NCI-H128 (cell line): ENCODE measurements around the gene BAIAP2.
"Not testable (repeated sequence)": the region's sequence is repeated elsewhere in the genome, so short reads cannot be mapped to it uniquely, and the experiment has no call there.

Experiments
- DNase-seq: peaks from one replicate; lab custom pipeline; 2025; ENCODE audit not compliant: unreplicated experiment; lab: John Stamatoyannopoulos, UW

The BAIAP2 gene

DNA sequence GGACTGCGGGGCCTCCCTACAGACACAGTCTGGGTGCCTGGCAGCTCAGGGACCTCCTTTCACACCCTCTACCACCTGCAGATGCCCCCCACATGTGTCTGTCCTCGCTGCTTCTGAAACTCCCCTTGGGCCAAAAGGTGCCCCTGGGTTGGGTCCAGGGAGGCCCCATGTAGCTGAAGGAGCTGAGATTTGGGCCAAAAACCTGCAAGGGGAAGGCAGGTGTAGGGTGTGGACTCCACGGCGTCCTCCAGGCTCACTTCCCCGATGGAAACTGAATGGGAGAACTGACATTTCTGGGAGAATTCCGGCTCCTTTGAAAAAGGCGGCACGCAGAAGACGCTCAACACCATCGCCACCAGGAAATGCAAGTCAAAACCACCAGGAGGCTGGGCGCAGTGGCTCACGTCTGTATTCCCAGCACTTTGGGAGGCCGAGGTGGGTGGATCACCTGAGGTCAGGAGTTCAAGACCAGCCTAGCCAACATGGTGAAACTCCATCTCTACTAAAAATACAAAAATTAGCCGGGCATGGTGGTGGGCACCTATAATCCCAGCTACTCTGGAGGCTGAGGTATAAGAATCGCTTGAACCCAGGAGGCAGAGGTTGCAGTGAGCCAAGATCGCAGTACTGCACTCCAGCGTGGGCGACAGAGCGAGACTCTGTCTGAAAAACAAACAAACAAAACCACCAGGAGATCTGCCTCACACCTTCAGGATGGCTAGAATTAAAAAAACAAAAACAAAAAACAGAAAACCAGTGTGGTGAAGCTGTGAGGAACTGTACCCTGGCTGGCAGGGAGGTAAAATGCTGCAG lies 13.2 kb upstream of the BAIAP2 start:
- no peak for DNase-seq

- no peak for DNase-seq
Measured at GRCh38 chr17:81022344-81022676, 12.6 kb upstream of the BAIAP2 start.

DNA sequence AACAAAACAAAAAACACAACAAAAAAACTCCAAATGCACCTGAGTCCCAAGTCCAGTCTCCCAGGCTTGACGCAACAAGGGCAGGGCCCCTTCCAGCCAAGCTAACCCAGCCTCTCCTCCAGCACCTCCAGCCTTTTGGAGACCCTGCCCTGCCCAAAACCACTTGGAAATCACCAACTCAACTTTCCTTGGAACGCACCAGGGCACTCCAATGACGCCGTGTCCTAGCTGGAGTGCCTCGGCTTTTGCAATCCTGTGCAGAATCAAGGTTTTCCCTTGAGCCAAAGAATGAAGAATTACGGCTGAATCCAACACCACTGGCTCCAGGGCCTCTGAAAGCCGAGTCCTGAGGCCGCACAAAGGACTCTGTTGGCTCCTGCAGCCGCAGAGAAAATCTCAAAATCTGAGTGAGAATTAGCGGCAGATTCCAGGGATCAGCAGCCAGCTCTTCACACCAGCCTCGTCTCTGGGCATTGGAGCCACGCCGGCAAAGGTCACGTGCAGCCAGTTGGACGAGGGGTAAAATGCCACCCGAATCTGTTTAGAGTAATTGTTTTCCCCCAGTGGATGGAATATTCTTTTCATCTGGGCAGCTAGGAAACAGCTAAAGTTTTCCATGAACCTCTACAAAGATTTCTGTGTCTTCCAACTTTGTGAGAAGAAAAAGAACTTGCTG lies 9.7 kb upstream of the BAIAP2 start:
- no peak for DNase-seq

DNA sequence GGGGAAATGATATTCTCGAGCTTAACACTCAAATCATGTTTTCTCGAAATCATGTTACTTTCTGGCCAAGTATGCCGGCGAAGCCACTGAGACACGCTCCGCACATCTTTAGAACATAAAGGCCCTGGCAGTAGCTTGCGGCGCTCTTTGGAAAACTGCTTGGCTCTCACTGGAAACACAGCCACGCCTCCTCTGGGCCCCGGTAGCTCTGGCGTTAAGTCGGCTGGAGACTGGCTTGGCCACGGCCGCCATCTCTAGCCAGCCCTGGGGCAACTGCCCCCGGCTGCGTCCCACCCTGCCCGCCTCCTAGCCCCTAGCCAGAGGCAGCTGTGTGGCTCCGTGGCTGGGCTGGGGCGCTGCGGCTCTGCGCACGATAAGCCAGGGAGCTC lies 9.2 kb upstream of the BAIAP2 start:
- no peak for DNase-seq

GRCh38 chr17:81026266-81027036 lies 8.5 kb upstream of the BAIAP2 start:
- no peak for DNase-seq

DNA sequence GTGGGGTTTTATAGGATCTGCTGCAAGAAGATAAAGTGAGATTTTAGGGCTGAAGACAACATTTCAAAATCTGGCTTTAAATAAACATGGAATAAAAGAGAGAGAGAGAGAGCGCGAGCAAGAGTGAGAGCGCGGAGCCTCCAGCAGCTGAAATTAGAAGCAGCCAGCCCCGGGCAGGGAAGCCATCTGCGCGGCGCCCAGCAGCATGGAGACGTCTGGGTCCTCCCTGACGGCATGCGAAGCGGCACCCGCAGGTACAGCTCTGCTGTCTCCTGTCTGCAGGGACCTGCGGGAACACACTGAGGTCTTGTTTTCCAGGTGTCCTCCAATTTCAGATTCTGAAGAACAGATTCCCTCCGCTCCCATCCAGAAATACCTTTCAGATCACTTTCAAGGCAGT lies 7.9 kb upstream of the BAIAP2 start:
- DNase-seq = no peak

DNA sequence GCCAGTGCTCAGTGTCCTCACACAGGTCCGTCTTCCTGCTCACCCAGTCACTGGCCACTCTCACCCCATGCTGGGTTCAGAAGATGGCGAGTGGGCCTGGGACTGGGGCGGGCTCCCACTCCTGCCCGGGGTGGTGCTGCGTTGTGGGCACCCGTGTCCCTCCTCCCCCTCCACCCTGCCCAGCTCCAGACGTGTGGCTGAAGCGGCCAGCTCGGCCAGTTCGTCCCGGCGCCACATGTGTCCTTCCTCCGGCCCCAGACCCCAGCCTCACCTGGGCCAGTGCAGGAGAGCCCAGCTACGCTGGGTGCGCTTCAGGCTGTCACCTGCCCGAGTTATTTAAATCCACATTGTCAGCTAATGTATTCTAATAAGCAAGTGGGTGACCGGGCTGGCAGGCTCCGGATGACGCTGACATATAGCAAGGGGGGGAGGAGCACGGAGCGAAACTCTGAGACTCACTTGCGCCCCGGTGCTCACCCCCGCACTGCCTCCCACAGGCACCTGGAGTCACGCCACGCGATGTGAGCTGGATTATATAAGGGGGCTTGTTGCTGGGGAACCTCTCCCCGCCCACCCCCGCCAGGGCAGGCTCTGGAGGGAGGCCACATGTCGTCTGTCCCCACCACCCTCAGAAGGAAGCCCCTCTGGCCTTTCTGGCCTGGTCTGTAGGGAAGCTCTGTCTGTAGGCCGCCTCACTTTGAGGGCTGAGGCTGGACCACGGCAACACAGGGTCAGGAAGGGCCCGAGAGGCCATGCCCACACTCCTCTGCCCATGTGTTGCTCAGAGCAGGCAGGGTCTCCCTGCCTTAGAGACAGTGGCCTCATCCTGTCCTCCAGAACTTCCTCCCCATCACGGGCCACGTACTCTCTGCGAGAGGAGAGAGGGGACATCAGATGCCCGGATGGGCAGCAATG lies 7.1 kb upstream of the BAIAP2 start:
- DNase-seq = no peak

GRCh38 chr17:81028506-81028858 lies 6.5 kb upstream of the BAIAP2 start:
- no peak for DNase-seq

GRCh38 chr17:81029859-81030258 lies 5.1 kb upstream of the BAIAP2 start:
- no peak for DNase-seq

DNA sequence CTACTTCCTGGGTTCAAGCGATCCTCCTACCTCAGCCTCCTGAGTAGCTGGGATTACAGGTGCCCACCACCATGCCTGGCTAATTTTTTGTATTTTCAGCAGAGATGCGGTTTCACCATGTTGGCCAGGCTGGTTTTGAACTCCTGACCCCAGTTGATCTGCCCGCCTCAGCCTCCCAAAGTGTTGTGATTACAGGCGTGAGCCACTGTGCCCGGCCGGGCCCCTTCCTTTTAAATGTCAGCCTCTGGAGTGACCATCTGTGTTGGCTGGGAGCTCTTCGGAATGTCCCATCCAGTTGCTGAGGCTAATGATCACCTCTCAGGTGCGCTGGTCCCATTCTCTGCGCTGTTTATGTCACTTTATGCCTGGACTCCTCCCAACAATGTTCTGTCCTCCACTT lies 4.6 kb upstream of the BAIAP2 start:
- not testable (repeated sequence) for DNase-seq

DNA sequence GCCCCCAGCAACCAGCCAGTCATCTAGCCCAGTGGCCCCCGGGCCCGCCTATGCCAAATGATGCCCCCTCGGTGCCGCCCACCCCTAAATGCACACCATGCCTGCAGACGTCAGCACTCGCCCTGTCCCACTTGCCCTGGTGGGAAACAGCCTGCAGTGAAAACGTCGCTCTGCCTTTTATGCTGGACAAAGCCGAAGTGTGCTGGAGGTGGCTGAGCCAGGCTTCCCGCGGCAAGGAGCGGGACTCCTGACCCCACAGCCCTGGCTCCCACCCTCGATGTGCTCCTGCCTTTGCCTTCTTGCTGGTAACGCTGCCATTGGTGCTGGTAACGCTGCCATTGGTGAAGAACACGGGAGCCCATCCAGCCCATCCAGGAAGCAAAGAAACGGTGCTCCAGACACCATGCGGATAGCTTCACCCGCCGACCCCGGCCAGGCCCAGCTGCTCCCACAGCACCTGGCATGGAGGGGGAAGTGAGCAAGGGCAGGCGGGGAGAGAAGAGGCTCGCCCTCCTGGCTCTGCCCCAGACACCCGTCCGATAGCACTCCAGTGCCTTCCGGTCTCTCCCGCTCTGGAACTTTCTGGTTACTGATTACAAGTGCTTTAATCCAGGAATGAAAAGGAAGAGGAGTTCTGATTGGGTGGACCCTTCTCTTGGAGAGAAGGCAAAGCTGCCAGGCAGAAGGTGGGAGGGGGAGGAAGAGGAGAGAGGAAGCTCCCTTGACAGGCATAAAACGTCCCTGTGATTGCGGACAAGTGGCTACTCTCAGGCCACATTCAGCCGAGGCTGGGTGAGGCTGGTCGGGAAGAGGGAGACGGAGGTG lies 4.0 kb upstream of the BAIAP2 start:
- DNase-seq = no peak

GRCh38 chr17:81031566-81032550 lies 3.1 kb upstream of the BAIAP2 start:
- DNase-seq = no peak

- DNase-seq = no peak
Measured at GRCh38 chr17:81032641-81033480, 2.1 kb upstream of the BAIAP2 start.

DNA sequence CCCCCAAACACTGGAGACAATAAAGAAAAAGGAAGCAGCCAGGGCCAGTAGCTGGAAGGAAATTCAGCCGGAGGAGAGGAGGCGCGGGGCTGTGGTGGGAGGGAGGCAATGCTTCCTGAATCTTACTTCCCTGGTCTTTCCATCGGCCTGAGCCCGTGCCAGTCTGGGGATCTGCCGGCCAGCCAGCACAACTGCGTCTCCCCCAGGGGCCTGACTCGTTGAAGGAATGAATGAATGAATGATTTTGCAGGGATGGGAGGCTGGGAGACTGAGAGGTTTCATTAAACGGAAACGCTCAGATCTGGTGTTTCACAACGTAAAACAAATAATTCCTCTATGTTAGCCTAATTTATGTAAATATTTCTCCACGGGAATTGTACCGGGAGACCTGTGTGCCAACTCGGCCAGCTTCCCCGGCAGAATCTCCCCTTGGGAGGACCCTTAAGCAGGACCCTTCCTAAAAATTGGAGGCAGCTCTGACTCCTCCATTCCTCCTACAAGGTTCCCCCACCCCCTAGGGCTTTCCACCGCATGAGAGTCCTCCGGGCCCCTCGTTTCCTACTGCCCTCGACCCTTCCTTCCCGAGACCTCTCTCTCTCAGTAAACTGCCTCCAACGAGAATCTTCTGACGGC lies 1.3 kb upstream of the BAIAP2 start:
- no peak for DNase-seq

DNA sequence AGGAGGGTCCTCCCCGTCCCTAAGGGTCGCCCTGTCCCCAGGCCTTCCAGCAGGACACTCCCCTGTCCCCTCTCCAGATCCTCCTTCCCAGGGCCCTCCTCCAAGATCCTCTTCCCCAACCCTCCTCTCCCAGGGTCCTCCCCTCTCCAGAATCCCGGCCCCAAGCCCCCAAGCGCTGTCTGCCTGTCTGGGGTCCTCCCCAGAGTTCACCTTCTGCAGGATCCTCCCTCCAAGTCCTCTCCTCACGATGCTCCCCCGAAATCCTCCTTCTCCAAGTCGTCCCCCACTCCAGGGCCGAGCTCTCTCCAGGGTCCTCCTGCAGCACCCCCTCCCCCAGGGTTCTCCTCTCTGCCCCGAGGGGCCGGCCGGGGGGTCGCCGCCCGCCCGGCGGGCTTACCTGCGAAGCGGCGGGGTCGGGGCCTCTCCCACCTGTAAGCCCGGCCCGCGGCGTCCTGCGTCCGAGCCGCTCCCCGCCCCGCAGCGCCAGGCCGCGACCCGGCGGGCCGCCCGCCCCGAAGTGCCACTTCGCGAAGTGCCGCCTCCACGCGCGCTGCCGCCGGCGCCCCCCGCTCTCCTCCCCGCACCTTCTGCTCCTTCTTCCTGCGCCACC lies 678 bp upstream of the BAIAP2 start:
- no peak for DNase-seq

DNA sequence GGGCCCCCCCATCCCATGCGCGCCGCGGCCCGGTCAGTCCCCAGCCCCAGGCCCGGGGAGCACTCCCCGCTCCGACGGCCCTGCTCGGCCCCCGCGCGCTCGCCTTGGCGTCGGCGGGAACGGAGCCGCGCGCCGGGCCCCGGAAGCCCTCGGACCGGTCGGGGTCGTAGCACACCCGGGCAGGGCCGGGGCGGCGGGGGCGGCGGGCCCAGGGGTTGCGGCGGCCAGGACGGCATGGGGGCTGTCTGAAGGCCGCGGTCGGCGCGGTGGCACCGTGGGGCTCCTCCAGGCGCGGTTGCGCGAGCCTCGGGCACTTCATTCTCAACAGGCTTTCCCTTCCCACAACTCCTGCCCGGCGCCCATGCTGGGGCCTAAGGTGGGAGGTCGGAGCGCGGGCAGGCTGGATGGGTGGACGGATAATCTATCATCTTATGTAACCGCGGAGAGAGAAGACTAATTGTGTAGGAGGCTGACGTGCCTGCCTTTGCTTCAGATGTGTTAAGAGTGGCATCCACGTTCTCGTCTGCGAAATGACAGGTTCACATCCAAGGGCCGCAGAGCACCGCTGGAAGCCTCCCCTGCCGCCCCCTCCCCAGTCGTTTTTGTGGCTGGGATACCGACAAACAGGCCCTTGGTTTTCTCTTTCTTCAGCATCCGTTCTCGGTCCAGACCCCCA lies 708 bp downstream of the BAIAP2 start:
- no peak for DNase-seq
